GM23338 (cell line): Measurements from ENCODE around the gene SLC8A3.

Experiments
- EZH2 ChIP-seq: fragments of 200-600 bp; sonication (generic); IDR thresholded peaks from one replicate; pipeline ENCODE4 v1.8.0; 2017; ENCODE audit warnings: antibody characterized with exemption, mild to moderate bottlenecking, low read depth; ENCODE audit not compliant: unreplicated experiment
- EZH2phosphoT487 ChIP-seq: fragments of 200-600 bp; sonication (generic); IDR thresholded peaks from one replicate; pipeline ENCODE4 v1.8.1; 2018; ENCODE audit warnings: antibody characterized with exemption; ENCODE audit not compliant: unreplicated experiment
- JUNB ChIP-seq: IDR thresholded peaks from one replicate; pipeline ENCODE4 v1.6.1; 2016; ENCODE audit warnings: antibody characterized with exemption; ENCODE audit not compliant: unreplicated experiment
- NANOG ChIP-seq: IDR thresholded peaks from 2 replicates; pipeline ENCODE4 v1.6.1; 2016; ENCODE audit warnings: antibody characterized with exemption, borderline replicate concordance
- POLR2AphosphoS5 ChIP-seq: IDR thresholded peaks from 2 replicates; pipeline ENCODE4 v1.6.1; 2016; ENCODE audit warnings: antibody characterized with exemption, low read depth
- REST ChIP-seq: IDR thresholded peaks from one replicate; pipeline ENCODE4 v1.6.1; 2018; ENCODE audit warnings: antibody characterized with exemption; ENCODE audit not compliant: unreplicated experiment
- STAT1 ChIP-seq: IDR thresholded peaks from one replicate; pipeline ENCODE4 v1.6.1; 2016; ENCODE audit warnings: antibody characterized with exemption; ENCODE audit not compliant: unreplicated experiment
- ZNF114 ChIP-seq: fragments of 250-450 bp; sonication (Bioruptor Pico); IDR thresholded peaks from 2 replicates; pipeline ENCODE4 v1.5.0; 2020; ENCODE audit warnings: mild to moderate bottlenecking, moderate library complexity
- ZNF331 ChIP-seq: fragments of 250-450 bp; sonication (Bioruptor Pico); IDR thresholded peaks from 2 replicates; pipeline ENCODE4 v1.5.0; 2020; ENCODE audit warnings: low read depth, mild to moderate bottlenecking, moderate library complexity
- TF ChIP-seq, protein P1 (sequence below), 2 experiments: fragments of 200-600 bp in 1 of 2; sonication (generic) in 1 of 2; conservative IDR thresholded peaks; 2 replicates each; pipeline versions ENCODE4 v1.5.1 to v1.6.1; 2016 to 2017; ENCODE audit warnings: antibody characterized with exemption in 2 of 2, low read depth in 2 of 2, mild to moderate bottlenecking in 2 of 2, moderate library complexity in 1 of 2
- TF ChIP-seq, protein P2 (sequence below): fragments of 250-450 bp; sonication (Bioruptor Pico); IDR thresholded peaks from 2 replicates; pipeline ENCODE4 v1.5.0; 2020; ENCODE audit warnings: mild to moderate bottlenecking, moderate library complexity
- TF ChIP-seq, protein P3 (sequence below): IDR thresholded peaks from 2 replicates; pipeline ENCODE4 v1.6.1; 2016; ENCODE audit warnings: antibody characterized with exemption

- TF ChIP-seq, protein P1, sequence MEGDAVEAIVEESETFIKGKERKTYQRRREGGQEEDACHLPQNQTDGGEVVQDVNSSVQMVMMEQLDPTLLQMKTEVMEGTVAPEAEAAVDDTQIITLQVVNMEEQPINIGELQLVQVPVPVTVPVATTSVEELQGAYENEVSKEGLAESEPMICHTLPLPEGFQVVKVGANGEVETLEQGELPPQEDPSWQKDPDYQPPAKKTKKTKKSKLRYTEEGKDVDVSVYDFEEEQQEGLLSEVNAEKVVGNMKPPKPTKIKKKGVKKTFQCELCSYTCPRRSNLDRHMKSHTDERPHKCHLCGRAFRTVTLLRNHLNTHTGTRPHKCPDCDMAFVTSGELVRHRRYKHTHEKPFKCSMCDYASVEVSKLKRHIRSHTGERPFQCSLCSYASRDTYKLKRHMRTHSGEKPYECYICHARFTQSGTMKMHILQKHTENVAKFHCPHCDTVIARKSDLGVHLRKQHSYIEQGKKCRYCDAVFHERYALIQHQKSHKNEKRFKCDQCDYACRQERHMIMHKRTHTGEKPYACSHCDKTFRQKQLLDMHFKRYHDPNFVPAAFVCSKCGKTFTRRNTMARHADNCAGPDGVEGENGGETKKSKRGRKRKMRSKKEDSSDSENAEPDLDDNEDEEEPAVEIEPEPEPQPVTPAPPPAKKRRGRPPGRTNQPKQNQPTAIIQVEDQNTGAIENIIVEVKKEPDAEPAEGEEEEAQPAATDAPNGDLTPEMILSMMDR (conservative IDR thresholded peaks at IDR 0.05; ENCODE audit: low read depth in 2 of 2) = no peak
- TF ChIP-seq POLR2AphosphoS5 (no peak), EZH2 (no peak), EZH2phosphoT487 (no peak), REST (no peak), ZNF114 (CRISPR knock-in tag) (no peak), ZNF331 (CRISPR knock-in tag) (no peak), NANOG (no peak), JUNB (no peak), STAT1 (no peak)
- TF ChIP-seq, protein P2, sequence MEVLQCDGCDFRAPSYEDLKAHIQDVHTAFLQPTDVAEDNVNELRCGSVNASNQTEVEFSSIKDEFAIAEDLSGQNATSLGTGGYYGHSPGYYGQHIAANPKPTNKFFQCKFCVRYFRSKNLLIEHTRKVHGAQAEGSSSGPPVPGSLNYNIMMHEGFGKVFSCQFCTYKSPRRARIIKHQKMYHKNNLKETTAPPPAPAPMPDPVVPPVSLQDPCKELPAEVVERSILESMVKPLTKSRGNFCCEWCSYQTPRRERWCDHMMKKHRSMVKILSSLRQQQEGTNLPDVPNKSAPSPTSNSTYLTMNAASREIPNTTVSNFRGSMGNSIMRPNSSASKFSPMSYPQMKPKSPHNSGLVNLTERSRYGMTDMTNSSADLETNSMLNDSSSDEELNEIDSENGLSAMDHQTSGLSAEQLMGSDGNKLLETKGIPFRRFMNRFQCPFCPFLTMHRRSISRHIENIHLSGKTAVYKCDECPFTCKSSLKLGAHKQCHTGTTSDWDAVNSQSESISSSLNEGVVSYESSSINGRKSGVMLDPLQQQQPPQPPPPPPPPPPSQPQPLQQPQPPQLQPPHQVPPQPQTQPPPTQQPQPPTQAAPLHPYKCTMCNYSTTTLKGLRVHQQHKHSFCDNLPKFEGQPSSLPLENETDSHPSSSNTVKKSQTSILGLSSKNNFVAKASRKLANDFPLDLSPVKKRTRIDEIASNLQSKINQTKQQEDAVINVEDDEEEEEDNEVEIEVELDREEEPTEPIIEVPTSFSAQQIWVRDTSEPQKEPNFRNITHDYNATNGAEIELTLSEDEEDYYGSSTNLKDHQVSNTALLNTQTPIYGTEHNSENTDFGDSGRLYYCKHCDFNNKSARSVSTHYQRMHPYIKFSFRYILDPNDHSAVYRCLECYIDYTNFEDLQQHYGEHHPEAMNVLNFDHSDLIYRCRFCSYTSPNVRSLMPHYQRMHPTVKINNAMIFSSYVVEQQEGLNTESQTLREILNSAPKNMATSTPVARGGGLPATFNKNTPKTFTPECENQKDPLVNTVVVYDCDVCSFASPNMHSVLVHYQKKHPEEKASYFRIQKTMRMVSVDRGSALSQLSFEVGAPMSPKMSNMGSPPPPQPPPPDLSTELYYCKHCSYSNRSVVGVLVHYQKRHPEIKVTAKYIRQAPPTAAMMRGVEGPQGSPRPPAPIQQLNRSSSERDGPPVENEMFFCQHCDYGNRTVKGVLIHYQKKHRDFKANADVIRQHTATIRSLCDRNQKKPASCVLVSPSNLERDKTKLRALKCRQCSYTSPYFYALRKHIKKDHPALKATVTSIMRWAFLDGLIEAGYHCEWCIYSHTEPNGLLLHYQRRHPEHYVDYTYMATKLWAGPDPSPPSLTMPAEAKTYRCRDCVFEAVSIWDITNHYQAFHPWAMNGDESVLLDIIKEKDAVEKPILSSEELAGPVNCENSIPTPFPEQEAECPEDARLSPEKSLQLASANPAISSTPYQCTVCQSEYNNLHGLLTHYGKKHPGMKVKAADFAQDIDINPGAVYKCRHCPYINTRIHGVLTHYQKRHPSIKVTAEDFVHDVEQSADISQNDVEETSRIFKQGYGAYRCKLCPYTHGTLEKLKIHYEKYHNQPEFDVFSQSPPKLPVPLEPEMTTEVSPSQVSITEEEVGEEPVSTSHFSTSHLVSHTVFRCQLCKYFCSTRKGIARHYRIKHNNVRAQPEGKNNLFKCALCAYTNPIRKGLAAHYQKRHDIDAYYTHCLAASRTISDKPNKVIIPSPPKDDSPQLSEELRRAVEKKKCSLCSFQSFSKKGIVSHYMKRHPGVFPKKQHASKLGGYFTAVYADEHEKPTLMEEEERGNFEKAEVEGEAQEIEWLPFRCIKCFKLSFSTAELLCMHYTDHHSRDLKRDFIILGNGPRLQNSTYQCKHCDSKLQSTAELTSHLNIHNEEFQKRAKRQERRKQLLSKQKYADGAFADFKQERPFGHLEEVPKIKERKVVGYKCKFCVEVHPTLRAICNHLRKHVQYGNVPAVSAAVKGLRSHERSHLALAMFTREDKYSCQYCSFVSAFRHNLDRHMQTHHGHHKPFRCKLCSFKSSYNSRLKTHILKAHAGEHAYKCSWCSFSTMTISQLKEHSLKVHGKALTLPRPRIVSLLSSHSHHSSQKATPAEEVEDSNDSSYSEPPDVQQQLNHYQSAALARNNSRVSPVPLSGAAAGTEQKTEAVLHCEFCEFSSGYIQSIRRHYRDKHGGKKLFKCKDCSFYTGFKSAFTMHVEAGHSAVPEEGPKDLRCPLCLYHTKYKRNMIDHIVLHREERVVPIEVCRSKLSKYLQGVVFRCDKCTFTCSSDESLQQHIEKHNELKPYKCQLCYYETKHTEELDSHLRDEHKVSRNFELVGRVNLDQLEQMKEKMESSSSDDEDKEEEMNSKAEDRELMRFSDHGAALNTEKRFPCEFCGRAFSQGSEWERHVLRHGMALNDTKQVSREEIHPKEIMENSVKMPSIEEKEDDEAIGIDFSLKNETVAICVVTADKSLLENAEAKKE (CRISPR knock-in tag) = no peak
- TF ChIP-seq, protein P3, sequence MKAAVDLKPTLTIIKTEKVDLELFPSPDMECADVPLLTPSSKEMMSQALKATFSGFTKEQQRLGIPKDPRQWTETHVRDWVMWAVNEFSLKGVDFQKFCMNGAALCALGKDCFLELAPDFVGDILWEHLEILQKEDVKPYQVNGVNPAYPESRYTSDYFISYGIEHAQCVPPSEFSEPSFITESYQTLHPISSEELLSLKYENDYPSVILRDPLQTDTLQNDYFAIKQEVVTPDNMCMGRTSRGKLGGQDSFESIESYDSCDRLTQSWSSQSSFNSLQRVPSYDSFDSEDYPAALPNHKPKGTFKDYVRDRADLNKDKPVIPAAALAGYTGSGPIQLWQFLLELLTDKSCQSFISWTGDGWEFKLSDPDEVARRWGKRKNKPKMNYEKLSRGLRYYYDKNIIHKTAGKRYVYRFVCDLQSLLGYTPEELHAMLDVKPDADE = no peak
Measured at GRCh38 chr14:70059545-70059944, 129.2 kb downstream of the SLC8A3 start.
